GM12801 (cell line): ENCODE results near the gene UNC13B.

Source experiments
- TF ChIP-seq, protein P1 (sequence below): IDR thresholded peaks from one replicate; pipeline ENCODE4 v1.5.1; 2011; ENCODE audit warnings: control low read depth; ENCODE audit not compliant: insufficient read length; ENCODE audit errors: extremely low read depth

The UNC13B gene

DNA sequence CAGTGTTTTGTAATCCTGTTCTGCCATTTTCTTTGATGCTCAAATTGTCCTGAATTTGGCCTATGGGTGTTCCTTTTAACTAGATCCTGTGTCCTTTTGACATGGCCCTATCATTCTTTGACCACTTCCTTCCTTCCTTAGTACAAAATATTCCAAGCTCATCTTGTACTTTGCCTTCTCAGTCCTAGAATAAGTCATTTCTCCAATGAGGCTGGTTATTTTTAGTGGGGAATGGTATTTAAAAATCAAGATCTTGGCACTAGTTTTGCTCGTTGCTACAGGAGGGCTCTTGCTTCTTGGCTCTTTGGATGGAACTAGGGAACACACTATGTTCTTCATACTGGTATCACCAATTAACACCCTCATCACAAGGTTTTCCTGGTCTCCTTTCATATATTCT, 108.1 kb downstream of the UNC13B start:
- TF ChIP-seq, protein P1, sequence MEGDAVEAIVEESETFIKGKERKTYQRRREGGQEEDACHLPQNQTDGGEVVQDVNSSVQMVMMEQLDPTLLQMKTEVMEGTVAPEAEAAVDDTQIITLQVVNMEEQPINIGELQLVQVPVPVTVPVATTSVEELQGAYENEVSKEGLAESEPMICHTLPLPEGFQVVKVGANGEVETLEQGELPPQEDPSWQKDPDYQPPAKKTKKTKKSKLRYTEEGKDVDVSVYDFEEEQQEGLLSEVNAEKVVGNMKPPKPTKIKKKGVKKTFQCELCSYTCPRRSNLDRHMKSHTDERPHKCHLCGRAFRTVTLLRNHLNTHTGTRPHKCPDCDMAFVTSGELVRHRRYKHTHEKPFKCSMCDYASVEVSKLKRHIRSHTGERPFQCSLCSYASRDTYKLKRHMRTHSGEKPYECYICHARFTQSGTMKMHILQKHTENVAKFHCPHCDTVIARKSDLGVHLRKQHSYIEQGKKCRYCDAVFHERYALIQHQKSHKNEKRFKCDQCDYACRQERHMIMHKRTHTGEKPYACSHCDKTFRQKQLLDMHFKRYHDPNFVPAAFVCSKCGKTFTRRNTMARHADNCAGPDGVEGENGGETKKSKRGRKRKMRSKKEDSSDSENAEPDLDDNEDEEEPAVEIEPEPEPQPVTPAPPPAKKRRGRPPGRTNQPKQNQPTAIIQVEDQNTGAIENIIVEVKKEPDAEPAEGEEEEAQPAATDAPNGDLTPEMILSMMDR = no peak

DNA sequence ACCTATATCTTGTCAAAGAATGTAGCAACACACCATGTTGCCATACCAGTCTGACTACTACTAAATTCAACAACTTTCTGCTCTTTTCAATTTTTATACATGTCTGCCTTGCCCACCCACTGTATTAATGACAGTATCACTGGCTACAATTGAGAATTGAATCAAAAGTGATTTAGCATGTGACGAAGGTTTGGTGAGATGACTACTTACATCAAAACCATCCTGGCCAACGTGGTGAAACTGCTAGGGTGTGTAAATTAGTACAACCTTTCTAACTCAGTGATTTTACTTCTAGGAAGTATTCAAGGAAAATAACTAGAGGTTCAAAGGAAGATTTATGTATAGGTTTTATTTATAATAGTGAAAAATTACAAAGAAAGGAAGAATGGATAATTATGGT, 109.8 kb downstream of the UNC13B start:
- TF ChIP-seq, protein P1 = no peak

DNA sequence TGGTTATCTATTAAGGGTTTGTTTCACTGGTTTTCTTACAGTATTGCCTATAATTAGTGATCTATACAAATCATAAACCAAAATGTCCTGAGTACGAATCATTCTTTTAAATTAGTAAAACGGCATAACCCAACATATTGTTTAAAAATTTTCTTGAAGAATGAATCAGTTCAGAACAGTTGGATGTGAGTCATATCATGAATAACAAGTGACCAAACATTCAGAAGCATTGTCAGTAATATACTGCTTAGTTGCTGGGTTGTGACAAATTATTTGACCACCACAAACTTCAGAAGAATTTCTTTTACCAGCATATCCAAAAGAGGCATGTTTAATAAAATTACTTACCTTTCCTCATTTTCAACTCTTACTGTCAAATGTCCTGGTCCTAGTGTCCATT, 111.2 kb downstream of the UNC13B start:
- TF ChIP-seq, protein P1 = no peak

DNA sequence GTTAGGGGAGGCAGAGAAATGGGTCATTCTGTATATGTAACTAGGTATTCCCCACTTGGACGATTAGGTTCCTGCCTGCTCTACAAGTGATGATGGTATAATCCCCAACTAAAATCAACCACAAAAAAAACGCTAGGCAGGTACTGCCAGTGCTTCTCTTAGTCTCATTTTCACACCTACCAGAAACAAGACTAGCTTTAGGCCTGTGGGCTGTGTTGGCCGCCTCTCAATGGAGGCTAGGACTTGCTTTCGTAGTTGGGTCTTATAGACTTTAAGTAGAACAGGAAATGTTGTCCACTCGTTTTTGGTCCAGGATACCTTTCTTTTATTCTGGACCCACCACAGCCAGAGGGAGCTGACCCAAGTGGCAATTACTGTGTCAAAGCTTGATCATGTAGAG, 111.8 kb downstream of the UNC13B start:
- TF ChIP-seq, protein P1 = no peak

DNA sequence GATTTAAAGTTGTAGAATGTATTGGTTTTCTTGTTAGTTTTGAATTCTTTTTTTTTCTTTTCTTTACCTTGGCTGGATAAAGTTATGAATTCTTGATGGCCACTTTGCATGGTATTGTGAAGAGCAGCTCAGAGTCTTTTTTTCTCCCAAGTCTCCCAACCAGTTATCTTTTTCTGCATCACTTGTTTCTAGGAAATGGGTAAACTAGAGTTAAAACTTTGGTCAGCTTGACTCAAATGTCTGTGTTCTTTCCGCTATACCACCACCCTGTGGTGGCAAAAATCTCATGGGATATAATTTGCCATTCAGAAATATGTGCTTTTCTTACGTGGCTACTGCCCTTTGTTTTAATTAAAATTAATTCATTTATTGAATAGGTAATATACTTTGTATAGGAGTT, 113.2 kb downstream of the UNC13B start:
- TF ChIP-seq, protein P1 = no peak

DNA sequence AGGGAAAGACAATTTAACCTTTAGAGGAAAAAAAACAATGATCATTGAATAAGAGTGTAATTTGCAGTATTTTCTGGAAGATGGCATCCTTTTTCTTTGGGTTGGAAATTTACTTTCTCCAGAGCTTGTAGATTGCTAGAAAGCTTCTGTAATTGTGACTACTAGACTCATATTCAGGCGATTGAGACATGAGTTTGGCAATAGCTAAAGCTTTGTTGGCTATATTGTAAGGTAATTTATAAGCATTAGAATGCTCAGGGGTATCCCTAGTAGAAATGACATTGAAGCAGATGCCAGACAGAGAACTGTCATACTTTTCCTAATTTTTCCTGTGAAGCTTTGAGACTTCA, 115.3 kb downstream of the UNC13B start:
- TF ChIP-seq, protein P1 = no peak

DNA sequence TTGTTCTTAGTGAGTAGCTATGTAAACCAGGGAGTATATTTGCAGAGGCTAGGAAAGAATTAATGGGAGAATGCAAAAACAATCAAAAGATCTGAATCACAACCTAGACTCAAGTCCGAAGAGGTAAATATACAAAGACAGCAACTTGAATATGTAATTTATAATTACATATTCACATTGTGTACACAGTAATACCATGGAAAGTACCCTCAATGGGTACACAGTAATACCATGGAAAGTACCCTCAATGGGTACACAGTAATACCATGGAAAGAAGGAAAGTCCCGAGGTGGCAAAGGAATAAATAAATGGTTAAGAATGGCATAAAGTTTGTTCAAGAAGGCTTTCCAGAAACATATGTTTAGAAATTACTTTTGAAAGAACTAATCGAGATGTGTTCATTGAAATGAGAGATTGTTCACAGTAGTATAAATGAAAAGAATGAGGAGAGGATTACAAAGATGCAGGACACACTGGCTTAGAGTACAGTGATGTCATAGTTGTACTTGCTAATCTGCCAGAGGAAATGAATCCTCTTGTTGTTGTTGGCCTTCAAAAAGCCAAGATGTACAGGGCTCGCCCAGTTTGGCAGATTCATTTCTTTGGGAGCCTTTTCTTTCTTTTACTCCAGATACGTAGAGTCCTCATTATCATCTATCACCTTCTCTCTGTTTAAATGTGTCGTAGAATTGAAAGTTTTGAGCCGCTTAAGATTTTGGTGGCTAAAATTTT, 116.0 kb downstream of the UNC13B start:
- TF ChIP-seq, protein P1 = no peak
